Stimulated activated CD4-positive, alpha-beta T cell treated with anti-CD3 and anti-CD28 coated beads, Interleukin-1b, Interleukin-23, amount 100 ng/mL, for 24 hours (primary cell): ENCODE measurements around the gene DMTF1.
A peak's percentile ranks its signal among the peaks of the same experiment; 100 is the strongest.
"Not testable (repeated sequence)": the region's sequence is repeated elsewhere in the genome, so short reads cannot be mapped to it uniquely, and the experiment has no call there.

Source experiments
- DNase-seq, 4 experiments: peaks; one replicate each; pipeline ENCODE4 v3.0.0-alpha.2; 2020; ENCODE audit warnings: low read depth in 4 of 4, low spot score in 1 of 4

Gene DMTF1

DNA sequence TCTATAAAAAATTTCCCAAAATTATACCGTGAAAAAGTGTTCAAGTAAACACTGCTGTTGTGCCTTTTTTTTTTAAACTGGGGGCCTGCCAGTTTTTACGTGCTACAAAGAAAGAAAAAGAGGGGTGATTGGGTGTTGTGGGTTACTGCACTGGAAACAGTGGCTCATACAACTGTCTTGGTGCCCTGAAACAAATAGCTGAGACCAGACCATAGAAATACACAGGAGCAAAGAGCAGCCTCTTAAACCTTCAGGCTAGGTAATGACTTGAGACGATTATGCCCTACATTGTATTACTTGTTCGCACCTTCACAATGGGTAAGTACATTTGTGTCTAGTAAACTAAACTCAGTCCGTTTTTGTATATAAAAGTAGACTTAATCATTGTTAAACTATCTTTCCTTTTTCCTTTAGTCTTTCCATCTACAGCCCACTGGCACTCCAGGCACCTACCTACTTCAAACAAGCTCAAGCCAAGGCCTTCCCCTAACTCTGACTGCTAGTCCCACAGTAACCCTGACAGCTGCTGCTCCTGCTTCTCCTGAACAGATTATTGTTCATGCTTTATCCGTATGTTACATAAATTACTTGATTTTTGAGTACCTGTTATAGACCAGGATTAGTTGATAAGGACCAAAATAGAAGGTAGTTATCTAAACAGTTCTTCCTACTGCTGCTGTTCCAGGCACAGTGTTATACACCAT is 40.7 kb downstream of the DMTF1 start:
- DNase-seq = no peak

- DNase-seq = no peak
Measured at GRCh38 chr7:87193912-87194311, 41.7 kb downstream of the DMTF1 start.

GRCh38 chr7:87199241-87199640 is 47.0 kb downstream of the DMTF1 start:
- DNase-seq = no peak

GRCh38 chr7:87199700-87200450 is 47.6 kb downstream of the DMTF1 start:
- no peak for DNase-seq

- no peak for DNase-seq
Measured at GRCh38 chr7:87202208-87202607, 50.0 kb downstream of the DMTF1 start.

- no peak for DNase-seq
Measured at GRCh38 chr7:87202705-87203104, 50.5 kb downstream of the DMTF1 start.

- DNase-seq = not testable (repeated sequence)
Measured at GRCh38 chr7:87203929-87204328, 51.7 kb downstream of the DMTF1 start.

DNA sequence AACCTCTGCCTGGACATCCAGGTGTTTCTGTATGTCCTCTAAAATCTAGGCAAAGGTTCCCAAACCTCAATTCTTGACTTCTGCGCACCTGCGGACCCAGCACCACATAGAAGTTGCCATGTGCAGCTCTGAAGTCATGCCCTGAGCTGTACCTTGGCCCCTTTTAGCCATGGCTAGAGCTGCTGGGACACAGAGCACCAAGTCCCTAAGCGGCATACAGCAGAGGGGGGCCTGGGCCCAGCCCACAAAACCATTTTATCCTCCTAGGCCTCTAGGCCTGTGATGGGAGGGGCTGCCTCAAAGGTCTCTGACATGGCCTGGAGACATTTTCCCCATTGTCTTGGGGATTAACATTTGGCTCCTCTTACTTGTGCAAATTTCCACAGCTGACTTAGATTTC is 52.7 kb downstream of the DMTF1 start:
- no peak for DNase-seq

GRCh38 chr7:87205701-87206100 is 53.4 kb downstream of the DMTF1 start:
- not testable (repeated sequence) for DNase-seq

- DNase-seq = no peak
Measured at GRCh38 chr7:87206361-87206760, 54.1 kb downstream of the DMTF1 start.

DNA sequence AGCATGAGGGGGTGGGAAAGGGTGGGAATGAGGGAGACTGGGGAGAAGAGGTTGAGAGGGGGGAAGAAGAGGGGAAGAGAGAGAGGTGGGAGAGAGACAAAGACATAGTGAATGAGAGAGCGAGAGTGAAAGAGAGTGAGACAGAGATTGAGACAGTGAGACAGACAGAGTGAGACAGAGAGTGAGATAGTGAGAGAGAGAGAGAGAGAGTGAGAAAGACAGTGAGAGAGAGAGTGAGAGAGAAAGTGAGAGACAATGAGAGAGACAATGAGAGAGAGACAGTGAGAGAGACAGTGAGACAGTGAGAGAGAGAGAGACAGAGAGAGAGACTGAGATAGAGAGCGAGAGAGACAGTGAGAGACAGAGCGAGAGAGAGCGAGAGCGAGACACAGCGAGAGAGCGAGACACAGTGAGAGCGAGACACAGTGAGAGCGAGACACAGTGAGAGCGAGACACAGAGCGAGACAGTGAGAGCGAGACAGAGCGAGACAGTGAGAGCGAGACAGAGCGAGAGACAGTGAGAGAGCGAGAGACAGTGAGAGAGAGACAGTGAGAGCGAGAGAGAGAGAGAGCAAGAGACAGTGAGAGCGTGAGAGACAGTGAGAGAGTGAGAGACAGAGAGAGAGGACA is 57.2 kb downstream of the DMTF1 start:
- DNase-seq = no peak

DNA sequence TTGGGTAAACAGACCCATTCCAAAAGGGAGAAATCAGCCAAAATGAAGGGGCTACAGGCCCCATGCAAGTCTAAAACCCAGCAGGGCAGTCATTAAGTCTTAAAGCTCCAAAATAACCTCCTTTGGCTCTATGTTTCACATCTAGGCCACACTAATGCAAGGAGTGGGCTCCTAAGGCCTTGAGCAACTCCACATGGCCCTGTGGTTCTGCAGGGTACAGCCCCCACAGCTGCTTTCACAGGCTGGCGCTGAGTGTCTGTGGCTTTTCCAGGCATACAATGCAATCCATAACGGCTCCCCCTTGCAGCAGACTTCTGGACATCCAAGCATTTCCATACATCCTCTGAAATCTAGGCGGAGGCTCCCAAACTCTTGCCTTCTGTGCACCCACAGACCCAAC is 58.3 kb downstream of the DMTF1 start:
- no peak for DNase-seq

DNA sequence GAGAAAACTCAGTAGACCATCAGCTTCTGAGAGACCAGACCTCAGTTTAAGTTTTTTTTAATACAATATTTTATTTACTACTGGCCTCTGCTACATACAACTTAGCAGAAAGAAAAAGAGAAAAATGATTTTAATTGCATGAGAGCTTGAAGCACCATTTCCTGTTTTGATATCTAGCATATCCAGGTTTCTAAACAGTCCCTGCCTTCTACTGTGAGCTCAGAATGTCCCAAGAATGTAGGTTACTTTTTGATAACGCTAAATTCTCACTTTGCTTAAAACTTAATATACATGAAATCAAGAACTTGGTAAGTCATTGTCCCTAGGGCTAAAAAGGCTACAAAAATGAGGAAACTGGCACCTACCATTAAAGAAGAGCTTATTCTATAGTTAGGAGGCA is 60.2 kb downstream of the DMTF1 start:
- no peak for DNase-seq

DNA sequence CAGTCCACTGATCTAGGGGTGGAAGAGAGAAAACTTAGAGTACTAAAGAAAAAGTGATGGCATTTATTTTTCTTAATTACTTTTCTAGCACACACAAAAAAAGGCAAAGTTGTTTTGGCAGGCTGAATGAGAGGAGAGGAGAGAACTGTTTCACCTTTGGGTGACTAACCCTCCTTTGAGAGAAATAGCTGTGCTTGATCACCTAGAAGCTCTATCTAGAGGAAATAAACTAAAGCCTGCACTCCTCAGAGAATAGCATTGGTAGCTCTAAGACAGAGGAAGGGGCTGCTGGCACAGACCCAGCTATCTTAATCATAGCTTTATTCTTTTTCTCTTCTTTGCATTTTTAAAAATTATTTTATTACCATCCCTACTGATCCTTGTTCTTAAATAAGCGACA is 61.0 kb downstream of the DMTF1 start:
- DNase-seq = no peak

GRCh38 chr7:87213811-87214210 is 61.6 kb downstream of the DMTF1 start:
- no peak for DNase-seq

GRCh38 chr7:87215046-87215445 is 62.8 kb downstream of the DMTF1 start:
- no peak for DNase-seq

DNA sequence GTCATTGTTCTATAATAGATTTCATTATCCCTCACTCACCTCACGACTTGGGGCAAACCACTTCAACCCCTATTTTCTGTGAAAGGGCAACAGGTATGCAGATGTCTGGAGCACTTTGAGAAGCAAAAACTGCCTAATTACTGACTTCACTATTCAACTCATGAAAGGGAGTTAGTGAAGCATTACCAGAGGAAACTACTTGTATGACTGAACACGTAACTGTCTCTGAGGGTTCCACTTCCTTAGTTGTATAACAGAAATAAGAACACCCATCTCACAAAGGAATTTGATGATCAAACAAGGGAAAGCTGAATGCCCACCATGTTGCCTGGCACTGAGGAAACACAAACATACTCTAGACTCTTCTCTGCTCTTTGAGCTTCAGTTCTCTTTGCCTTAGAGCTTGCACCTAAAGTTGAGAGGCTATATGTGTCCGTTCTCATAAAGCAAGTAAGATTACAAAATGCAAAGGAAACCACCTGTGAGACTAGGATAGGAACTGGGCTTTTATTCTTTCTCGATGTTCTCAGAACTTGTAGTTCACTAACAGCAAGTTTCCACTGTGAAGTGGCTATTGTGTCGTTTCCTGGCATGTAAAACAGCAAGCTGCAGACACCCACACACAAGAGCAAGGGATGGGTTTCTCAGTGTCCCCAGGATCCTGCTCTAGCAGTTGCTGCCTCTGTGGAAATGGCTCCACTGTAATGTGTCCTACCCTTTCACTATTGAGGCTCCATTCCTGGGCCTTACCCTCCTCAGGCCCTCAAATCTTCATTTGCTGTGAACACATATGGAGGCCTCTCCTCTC is 64.7 kb downstream of the DMTF1 start:
- peak in 2 of 4 experiments; percentile 16 to 23 for DNase-seq

- DNase-seq = no peak
Measured at GRCh38 chr7:87217983-87218653, 65.9 kb downstream of the DMTF1 start.

- DNase-seq = peak in 1 of 4 experiments; percentile 9
Measured at GRCh38 chr7:87218796-87219544, 66.7 kb downstream of the DMTF1 start.

DNA sequence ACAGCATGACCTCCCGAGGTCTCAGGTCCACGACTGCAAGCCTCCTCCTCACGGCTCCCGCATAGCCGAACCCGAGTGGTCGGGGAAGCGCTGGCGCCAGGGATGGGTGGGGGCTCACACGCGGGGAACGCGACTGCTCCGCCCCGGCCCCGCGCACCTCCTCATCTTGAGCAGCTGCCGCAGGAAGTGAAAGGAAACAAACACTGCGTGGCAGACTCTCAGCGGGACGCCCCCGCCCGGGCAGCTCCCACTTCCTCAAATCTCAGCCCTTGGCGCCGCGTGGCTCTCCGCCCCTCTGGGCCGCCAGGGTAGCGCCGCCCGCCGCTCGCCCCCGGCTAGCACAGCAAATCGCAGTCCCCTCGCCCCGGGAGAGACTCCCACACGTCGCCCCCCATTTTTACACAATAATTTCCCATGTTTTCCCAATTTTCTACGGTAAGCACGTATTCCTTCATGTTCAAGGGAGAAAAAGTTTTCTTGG is 67.3 kb downstream of the DMTF1 start, which contains the start of gene TMEM243:
TSS of gene TMEM243 (minus strand) at position 188 of the 481 bp plus-strand sequence. CDS start 229 bp downstream, outside the sequence.
- DNase-seq = peak; percentile 53 to 73 (median 62)
